Jurkat, Clone E6-1 (cell line): ENCODE data around the gene ZFP57. TPM values are rescaled to one million over a fixed set of nuclear protein-coding genes. Genes with fewer than 3 reads are reported as not detected.

Experiments
- DNase-seq: peaks from one replicate; pipeline ENCODE4 v3.0.0-alpha.2; 2011; ENCODE audit warnings: low read depth, low spot score
- H3K4me3 ChIP-seq: 2 replicates; pipeline ENCODE4 v1.5.1; 2011; ENCODE audit warnings: mild to moderate bottlenecking, low read length, control low read depth, moderate library complexity
- polyA plus RNA-seq: library from polyadenylated mRNA; unstranded; fragments of >200 nt; gene quantifications from one replicate; pipeline ENCODE4 v1.2.1, GENCODE V29; 2012; ENCODE audit warnings: missing spikeins; ENCODE audit not compliant: insufficient read length, insufficient read depth

The ZFP57 gene
- not detected for polyA plus RNA-seq

DNA sequence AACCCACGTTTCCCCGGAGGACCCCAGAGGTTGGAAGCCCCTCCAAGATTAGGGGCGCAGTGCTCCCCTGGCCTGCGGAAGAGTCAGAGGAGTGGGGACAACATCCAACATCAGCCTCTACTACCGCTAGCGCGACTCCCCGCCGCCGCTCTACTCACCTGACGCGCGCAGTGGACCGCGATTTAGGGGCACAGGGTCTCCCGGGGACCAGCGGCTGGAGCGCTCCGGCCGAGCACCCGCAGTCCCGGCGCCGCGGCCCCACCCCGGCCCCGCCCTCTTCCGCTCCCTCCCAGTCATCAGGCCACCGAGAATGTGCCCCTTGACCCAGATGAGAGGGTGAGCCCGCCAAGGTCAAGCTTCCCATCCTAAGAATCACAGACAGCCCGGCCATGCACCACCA lies at the start of gene ZFP57:
TSS of gene ZFP57 (minus strand) at position 249 of the 400 bp plus-strand sequence. CDS start 4,149 bp downstream, outside the sequence.
- DNase-seq: no peak
- no peak within 1 kb of the TSS for H3K4me3 ChIP-seq

DNA sequence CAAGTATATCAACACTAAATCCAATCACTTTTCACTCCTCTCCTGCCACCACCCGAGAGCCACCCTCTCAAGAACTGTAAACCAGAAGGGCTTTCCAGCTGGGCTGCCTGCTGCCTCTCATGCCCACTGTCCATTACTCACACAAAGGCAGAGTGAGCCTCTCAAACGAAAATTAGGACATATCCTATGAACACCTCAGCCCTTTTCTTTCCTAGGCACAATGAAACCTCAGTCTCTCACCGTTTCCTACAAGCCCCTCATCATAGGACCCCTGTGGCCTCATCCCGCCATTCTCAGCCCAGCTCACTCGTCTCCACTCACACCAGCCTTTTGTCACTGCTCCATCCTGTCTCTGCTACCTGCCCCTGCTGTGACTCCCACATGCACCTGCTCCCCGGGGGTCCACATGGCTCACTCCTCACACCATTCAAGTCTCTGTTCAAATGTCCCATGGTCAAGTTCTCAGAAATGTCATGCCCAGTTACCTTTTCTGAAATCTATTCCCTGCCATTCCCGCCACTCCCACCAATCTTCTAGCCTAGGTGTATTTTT lies 49.7 kb upstream of the ZFP57 start:
- no peak overlapping the region for H3K4me3 ChIP-seq
- no peak for DNase-seq

DNA sequence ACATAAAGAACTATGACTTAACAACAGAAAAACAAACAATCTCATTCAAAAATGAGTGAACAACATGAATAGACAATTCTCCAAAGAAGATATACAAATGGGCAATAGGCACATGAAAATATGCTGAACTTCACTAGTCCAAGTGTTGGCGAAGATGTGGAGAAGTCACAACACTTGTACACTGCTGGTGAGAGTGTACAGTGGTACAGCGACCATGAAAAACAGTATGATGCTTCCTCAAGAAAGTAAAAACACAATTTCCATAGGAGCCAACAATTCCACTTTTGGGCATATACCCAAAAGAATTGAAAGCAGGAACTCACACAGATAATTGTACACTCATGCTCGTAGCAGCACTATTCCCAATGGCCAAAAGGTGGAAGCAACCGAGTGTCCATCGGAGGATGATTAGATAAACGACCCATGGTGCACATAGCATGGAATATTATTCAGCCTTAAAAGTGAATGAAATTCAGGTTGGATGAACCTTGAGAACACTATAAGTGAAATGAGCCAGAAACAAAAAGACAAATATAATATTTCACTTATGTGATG lies 48.9 kb upstream of the ZFP57 start:
- no peak overlapping the region for H3K4me3 ChIP-seq
- DNase-seq: no peak

GRCh38 chr6:29728875-29729270 lies 47.9 kb upstream of the ZFP57 start:
- H3K4me3 ChIP-seq: no peak overlapping the region
- no peak for DNase-seq

- DNase-seq: no peak
Observed at GRCh38 chr6:29728173-29728874, 47.4 kb upstream of the ZFP57 start.

DNA sequence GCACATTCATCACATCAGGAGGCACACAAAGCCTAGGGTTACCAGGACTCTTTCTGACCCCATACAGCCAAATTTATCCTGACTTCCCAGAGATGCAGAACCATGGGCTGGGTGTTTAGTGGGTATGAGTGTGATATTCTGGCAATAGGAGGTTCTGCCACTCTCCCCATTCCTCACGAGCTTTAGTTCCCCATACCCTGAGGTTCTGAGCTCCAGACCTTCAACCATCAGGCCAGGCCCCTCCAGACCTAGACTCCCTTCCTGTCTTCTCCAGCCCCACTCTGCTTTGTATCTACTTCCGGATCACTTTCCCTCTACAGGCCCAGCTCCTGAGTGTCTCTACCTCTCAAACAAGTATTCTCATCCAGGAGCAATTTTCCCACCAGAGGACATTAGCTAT lies 46.7 kb upstream of the ZFP57 start:
- no peak overlapping the region for H3K4me3 ChIP-seq
- DNase-seq: no peak

More at GRCh38 chr6:29728173-29728874, 47.4 kb upstream of the ZFP57 start:
- no peak overlapping the region for H3K4me3 ChIP-seq

- DNase-seq: no peak
- no peak overlapping the region for H3K4me3 ChIP-seq
Observed at GRCh38 chr6:29726571-29727194, 45.7 kb upstream of the ZFP57 start.

DNA sequence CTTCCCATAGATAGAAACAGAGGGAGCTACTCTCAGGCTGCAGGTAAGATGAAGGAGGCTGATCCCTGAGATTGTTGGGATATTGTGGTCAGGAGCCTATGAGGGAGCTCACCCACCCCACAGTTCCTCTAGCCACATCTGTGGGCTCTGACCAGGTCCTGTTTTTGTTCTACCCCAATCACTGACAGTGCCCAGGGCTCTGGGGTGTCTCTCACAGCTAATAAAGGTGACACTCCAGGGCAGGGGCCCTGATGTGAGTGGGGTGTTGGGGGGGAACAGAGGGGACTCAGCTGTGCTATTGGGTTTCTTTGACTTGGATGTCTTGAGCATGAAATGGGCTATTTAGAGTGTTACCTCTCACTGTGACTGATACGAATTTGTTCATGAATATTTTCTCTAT lies 45.0 kb upstream of the ZFP57 start:
- no peak overlapping the region for H3K4me3 ChIP-seq
- no peak for DNase-seq

DNA sequence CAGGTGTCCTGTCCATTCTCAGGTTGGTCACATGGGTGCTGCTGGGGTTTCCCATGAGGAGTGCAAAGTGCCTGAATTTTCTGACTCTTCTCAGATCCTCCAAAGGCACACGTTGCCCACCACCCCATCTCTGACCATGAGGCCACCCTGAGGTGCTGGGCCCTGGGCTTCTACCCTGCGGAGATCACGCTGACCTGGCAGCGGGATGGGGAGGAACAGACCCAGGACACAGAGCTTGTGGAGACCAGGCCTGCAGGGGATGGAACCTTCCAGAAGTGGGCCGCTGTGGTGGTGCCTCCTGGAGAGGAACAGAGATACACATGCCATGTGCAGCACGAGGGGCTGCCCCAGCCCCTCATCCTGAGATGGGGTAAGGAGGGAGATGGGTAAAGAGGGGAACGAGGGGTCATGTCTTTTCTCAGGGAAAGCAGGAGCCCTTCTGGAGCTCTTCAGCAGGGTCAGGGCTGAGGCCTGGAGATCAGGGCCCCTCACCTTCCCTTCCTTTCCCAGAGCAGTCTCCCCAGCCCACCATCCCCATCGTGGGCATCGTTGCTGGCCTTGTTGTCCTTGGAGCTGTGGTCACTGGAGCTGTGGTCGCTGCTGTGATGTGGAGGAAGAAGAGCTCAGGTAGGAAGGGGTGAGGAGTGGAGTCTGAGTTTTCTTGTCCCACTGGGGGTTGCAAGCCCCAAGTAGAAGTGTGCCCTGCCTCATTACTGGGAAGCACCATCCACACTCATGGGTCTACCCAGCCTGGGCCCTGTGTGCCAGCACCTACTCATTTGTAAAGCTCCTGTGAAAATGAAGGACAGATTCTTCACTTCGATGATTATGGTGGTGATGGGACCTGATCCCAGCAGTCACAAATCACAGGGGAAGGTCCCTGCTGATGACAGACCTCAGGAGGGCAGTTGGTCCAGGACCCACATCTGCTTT lies 44.3 kb upstream of the ZFP57 start:
- DNase-seq: no peak
- no peak overlapping the region for H3K4me3 ChIP-seq

- no peak for DNase-seq
- H3K4me3 ChIP-seq: peak overlapping the region; percentile 63
Observed at GRCh38 chr6:29723666-29724588, 43.0 kb upstream of the ZFP57 start.

- DNase-seq: peak; percentile 70
- peak within 1 kb of the TSS; percentile 63 for H3K4me3 ChIP-seq
Observed at GRCh38 chr6:29723262-29723665, 42.3 kb upstream of the ZFP57 start, which contains the start of gene HLA-F. TSS of gene HLA-F (plus strand) at chr6:29723434. CDS start at chr6:29723464, 30 bp downstream.

- DNase-seq: no peak
- no peak overlapping the region for H3K4me3 ChIP-seq
Observed at GRCh38 chr6:29720863-29721262, 39.9 kb upstream of the ZFP57 start.

DNA sequence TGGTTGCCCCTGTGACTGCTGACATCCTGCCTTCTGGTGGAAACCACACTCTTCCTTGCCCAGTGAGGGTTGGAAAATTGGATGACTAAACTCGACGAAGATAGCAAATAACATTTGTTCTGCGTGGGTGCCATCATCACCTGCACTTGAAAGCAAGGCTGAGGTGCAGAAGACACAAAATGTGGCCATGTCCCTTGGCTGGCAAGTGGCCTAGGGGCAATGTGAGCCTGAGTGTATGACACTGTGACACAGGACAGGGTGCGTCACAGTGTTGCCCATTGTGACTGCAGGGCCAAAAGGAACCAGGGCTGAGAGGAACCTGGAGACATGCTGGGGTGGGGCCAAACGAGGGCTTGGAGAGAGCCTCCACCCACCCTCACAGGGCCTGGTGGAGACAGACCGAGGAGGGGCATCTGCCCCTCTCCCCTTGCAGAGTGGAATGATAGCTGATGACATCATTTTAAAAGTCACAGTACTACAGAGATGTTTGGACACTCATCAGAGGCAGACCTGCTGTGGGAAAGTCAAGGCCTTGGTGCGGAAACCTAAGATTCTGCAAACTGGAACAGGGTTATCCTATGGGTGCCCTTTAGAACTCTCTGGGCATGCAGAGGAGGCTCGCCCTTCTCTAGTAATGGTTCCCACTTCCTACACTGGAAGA lies 29.5 kb upstream of the ZFP57 start:
- DNase-seq: no peak
- H3K4me3 ChIP-seq: no peak overlapping the region

GRCh38 chr6:29709188-29709587 lies 28.2 kb upstream of the ZFP57 start:
- H3K4me3 ChIP-seq: peak overlapping the region; percentile 39
- DNase-seq: no peak

DNA sequence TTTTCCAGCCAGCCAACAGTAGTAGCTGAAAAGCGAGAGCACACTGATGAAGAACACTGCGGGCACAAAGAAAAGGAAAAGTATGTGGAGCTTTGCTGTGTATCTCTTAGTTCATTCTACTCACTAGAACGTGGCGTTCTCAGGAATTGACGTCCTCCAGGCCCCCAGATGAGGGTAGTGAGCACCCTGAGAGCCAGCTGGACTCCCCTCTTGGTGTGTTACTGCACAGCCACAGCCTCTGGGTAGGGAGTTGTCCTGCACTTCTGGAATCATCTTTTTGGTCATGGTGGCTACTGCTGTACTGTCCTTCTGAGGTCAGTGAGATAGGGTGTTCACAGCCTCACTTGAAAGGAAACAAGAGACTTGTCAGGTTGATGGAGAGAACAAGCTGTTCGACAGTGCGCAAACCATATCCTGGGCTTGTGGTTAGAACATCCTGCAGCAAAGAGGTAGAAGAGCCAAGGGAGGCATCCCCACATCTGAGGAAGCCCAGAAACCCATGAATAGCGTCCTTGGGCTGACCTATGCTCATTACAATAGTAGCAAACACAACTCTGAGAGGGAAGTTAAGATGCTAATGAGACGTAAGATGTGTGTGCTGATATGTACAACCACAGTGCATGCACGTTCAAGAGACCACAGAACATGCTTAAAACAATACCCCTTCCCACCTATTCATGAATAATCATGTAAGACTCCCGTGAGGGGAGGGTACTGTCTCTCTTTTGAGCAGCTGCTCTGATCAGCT lies 27.7 kb upstream of the ZFP57 start:
- peak; percentile 97 for DNase-seq
- peak overlapping the region; percentile 39 for H3K4me3 ChIP-seq

DNA sequence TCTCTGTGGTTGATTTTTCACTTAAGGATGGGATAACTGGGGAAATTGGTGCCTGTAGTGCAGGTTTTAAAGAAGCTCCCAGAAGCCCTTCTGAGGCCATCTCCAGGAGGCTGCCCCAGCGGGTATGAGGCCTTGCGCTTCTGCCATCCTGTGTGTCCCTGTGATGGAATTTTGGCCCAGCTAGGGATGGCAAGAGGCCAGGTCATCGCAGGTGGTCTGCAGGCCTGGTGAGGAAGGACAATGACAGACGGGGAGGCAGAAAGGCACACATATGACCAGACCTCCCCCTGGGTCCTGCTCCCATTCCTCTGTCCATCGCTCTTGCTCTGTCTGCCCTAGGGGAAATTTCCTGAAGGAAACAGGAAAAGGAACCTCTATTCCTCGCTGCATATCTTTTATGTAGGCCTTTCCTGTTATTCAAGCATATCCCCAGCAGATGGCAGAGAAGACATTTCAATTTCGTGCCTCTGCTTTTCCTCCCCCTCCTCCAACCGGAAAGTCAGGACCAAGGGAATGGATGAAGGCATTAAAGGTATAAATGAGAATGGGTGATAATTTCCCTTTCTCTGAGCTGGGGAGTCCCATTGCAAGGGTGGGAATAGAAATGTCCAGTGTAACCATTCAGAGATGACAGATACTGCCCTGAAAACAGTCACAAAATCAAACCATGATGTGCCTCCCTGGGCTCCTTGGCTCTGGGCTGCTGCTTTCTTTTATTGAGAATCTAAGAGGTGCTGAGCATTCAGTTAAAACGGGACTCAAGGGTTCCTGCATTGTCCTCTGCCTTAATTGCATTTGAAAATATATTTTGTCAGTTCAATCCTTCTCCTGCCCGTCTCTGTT lies 24.7 kb upstream of the ZFP57 start:
- no peak overlapping the region for H3K4me3 ChIP-seq
- DNase-seq: no peak
